SKM-1 treated with dmso at 0.1 percent for 144 hours (cell line): ENCODE results near the gene ATP6AP1.
"Not testable (repeated sequence)": the region's sequence is repeated elsewhere in the genome, so short reads cannot be mapped to it uniquely, and the experiment has no call there.

Source experiments
- DNase-seq: peaks from one replicate; lab custom pipeline; 2025; ENCODE audit not compliant: unreplicated experiment; lab: John Stamatoyannopoulos, UW

Gene ATP6AP1

DNA sequence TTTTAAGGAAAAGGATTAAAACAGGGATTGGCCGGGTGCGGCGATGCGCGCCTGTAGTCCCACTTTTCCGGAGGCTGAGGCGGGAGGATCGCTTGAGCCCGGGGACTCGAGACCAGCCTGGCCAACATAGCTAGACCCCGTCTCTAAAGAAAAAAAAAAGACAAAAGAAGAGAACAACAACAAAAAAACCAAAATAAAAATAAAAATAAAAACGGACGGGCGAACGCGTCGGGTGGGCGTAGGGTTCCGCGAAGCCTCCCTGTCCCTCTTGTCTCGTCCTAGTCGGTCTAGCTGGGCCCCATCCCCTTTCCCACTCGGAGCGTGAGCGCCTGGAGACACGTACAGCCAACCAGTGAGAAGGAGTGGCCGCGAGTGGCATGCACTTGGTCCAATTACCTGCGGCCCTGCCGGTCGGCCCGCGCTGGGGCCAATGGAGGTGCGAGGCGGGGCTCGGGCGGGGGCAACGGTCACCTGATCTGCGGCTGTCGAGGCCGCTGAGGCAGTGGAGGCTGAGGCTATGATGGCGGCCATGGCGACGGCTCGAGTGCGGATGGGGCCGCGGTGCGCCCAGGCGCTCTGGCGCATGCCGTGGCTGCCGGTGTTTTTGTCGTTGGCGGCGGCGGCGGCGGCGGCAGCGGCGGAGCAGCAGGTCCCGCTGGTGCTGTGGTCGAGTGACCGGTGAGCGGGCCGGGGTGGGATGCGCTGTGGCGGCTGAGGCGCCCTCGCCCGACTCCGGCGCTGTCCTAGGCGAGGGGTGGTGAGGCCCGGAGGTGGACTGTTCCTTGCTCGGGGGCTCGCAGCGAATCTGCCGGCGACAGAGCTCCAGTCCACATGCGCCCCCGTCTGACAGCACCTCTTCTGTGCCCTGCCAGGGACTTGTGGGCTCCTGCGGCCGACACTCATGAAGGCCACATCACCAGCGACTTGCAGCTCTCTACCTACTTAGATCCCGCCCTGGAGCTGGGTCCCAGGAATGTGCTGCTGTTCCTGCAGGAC, at the start of gene ATP6AP1:
ATP6AP1 (plus strand) TSS at position 502 of the 996 bp plus-strand sequence; CDS start at position 518, 16 bp downstream.
- peak; percentile 83 for DNase-seq

DNA sequence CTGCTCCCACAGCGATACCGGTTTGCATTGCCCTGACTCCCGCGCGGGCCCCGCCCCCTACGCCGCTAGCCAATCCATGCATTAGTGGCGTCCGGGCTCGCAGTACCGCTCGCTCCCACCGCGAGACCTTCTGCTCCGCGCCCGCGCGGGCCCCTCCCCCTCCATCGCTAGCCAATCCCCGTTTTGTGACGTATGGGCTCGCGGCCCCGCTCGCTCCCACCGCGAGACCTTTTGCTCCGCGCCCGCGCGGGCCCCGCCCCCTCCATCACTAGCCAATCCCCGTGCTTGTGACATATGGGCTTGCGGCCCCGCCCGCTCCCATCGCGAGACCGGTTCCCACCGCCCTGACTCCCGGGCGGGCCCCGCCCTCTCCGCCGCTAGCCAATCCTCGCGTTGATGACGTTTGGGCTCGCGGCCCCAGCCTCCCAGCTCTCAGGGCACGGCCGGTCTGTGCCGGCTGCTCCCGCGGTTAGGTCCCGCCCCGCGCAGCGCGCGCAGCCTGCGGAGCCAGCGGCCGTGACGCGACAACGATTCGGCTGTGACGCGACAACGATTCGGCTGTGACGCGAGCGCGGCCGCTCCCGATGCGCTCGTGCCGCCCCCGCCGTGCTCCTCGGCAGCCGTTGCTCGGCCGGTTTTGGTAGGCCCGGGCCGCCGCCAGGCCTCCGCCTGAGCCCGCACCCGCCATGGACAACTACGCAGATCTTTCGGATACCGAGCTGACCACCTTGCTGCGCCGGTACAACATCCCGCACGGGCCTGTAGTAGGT, 49.5 kb upstream of the ATP6AP1 start, which contains the start of gene EMD:
EMD (plus strand) TSS at position 497 of the 770 bp plus-strand sequence; CDS start at position 687, 190 bp downstream.
- DNase-seq: peak; percentile 97

GRCh38 chrX:154379569-154379951, 48.9 kb upstream of the ATP6AP1 start:
- no peak for DNase-seq

DNA sequence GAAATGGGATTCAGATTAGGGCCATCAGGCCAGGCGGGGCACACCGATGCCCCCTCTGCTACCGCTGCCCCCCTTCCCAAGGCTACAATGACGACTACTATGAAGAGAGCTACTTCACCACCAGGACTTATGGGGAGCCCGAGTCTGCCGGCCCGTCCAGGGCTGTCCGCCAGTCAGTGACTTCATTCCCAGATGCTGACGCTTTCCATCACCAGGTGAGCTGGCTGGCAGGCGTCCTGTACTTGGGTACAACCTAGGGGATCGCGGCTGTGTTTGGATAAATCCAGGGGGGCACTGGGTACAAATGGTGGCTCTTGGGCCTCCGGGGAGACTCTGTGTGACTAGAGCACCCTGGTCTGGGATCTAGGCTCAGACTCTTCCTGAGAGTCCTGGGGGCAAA, 48.3 kb upstream of the ATP6AP1 start:
- no peak for DNase-seq

DNA sequence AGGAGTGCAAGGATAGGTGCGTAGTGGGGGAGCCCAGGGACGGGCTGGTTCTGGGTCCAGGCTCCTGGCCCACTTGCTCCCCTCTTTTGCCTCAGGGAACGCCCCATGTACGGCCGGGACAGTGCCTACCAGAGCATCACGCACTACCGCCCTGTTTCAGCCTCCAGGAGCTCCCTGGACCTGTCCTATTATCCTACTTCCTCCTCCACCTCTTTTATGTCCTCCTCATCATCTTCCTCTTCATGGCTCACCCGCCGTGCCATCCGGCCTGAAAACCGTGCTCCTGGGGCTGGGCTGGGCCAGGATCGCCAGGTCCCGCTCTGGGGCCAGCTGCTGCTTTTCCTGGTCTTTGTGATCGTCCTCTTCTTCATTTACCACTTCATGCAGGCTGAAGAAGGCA, 47.7 kb upstream of the ATP6AP1 start:
- DNase-seq: no peak

DNA sequence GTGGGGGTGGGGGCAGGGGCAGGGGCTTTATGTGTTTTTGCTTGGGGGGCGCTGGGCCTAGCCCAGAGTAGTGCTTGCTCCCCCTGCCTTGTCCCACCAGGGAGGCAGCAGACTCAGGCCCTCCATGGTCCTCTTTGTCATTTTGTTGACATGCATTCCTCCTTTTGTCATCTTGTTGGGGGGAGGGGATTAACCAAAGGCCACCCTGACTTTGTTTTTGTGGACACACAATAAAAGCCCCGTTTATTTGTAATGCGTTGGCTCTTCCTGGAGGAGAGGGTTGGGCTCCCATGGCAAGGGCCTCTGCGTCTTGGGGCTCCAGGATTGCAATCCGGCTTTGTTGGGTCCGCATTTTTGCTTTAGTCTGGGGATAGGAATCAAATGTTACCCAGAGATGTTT, 47.2 kb upstream of the ATP6AP1 start:
- DNase-seq: no peak

GRCh38 chrX:154382483-154383069, 45.9 kb upstream of the ATP6AP1 start:
- no peak for DNase-seq

- DNase-seq: no peak
Observed at GRCh38 chrX:154383359-154384283, 44.9 kb upstream of the ATP6AP1 start.

GRCh38 chrX:154384284-154384892, 44.1 kb upstream of the ATP6AP1 start:
- no peak for DNase-seq

DNA sequence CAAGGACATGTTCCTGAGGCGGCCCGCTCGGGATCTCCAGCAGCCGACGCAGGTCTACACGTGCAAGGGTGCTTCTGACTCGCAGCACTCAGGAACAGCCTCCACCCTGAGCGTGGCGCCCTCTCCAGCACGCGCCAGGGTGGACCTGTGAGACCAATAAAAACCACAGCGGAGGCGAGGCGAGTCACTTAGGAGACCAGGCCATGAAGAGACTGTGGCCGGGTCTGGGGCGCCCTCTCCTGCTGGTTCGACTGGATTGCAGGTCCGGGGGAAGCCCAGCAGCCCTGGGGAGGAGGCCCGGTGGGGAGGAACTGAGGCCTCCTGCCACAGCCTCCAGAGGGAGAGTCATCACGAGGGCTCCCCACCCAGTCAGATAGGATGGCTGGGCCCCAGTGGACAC, 40.4 kb upstream of the ATP6AP1 start:
- DNase-seq: not testable (repeated sequence)

- not testable (repeated sequence) for DNase-seq
Observed at GRCh38 chrX:154388649-154389048, 39.8 kb upstream of the ATP6AP1 start.

DNA sequence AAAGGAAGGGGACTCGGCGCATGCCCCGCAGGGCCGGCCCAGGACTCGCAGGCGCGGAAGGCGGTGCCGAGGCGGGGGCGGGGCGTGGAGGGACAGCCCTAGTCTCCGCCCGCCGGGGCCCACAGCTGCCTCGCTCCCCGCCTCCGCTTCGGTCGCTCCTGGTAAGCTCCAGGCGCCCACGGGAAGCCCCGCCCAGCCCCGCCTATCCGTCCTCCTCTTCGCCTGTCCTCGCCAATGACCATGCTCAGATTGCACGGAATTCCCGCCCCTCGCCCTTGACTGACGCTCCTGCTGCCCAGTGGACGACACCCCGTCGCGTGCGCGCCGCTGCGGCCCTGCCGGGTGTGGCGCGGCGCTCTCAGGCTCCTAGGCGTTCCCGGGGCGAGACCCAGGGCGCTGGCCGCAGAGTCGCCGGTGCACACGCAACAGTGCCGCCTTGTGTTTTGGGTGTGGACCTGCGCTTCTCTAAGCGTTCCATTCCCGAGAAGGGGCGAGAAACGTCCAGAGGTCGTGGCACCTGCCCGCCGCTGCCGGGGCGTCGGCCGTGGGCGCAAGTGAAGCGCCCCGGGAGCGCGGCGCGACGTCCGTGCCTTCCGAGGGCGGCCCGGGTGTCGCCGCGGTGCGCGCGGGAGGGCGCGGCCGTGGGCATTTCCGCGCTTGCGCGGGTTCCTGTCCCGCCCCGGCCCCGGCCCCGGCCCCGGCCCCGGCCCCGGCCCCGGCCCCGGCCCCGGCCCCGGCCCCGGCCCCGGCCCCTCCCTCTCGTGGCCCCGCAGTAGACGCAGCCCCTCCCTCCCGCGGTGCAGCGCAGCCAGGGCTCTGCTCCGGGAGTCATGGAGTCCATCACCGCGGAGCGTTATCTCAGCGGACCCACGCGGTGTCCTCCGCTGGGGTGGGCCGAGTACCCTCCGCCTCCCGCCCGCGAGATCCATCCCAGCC, 38.4 kb upstream of the ATP6AP1 start:
- not testable (repeated sequence) for DNase-seq

DNA sequence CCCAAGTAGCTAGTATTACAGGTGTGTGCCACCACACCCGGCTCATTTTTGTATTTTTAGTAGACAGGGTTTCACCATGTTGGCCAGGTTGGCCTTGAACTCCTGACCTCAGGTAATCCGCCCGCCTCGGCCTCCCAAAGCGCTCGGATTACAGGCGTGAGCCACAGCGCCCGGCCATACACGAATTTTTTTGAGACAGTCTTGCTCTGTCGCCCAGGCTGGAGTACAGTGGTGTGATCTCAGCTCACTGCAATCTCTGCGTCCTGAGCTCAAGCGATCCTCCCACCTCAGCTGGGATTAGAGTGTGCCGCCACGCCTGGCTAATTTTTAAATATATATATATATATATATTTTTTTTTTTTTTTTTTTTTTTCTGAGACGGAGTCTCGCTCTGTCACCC, 32.1 kb upstream of the ATP6AP1 start:
- not testable (repeated sequence) for DNase-seq

DNA sequence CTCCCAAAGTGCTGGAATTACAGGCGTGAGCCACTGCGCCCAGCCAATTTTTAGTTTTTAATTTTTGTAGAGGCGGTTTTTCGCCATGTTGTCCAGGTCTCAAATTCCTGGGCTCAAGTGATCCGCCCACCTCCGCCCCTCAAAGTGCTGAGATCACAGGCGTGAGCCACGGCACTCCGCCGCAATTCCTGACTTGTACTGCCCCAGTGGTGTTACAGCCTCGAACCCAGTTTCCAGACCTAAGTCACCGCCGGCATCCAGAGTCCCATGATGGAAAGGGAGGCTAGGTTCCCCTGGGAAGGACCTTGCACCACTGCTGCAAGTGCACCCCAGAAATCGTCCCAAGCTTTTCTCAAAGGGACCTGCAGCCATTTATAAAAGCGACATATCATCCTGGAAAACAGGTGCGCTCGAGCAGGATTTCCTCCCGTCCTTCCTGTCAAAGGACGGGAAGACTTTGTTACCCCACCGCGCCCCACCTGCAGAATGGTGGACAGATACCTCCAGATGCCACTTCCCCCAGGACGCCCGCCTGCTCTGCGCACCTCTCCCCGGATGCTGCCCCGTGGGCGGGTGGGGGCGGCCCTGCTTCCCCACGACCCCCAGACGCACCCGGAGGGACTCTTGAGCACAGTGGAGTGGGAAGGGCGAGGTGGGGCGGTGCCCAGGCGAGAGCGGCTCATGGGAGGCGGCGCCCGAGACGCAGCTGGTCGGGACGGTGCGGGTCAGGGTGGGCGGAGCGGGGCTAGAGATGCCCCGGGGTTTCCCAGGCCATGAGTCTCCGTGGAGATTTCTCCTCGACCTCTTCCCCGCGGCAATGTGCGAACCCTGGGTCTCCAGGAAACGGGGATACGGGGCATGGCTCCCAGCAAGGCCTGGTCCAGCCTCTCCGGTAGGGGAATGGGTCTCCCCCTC, 31.2 kb upstream of the ATP6AP1 start:
- DNase-seq: no peak

DNA sequence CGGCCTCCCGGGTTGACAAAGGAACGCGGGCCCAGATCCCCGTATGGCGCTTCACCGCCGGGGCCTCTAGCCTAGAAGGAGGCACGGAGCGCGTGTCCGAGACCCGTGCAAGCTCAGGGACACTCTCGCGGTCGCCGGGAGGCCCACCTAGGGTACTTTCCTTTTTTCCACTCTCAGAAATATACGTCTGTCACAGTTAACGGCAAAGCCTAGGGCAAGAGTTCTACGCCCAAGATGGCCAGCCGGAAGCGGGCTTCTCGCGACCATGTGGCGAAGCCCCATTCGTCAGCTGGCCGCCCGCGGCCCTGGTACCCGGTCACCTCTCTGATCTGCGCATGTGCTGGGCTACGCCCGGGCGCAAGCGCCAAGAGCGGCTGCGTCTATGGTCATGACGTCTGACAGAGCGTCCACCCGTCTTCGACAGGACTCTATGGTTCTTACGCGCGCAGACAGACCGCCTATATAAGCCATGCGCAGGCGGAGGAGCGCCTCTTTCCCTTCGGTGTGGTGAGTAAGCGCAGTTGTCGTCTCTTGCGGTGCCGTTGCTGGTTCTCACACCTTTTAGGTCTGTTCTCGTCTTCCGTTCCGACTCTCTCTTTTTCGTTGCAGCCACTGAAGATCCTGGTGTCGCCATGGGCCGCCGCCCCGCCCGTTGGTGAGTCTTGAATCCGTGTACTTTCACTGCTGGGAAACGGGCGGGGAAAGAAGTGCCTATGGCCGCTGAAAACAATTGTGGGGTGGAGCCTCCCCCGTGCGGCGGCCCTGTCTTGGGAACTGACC, 30.4 kb upstream of the ATP6AP1 start, which contains the start of gene RPL10:
RPL10 (plus strand) TSS at position 490 of the 780 bp plus-strand sequence; CDS start at position 633, 143 bp downstream.
- DNase-seq: peak; percentile 79

- peak; percentile 38 for DNase-seq
Observed at GRCh38 chrX:154398668-154399526, 29.6 kb upstream of the ATP6AP1 start.
